IMR-90 (cell line): ENCODE measurements around the gene FAXDC2. TPM values are rescaled to one million over a fixed set of nuclear protein-coding genes. Genes with fewer than 3 reads are reported as not detected.

Experiments used
- ATAC-seq: fragments of 200-7000 bp; cut with Tn5 transposase; 2 replicates; pipeline ENCODE4 v1.9.1; 2020; ENCODE audit warnings: low read depth, mild to moderate bottlenecking, moderate library complexity
- BruUV-seq: library from RNA; stranded (reverse); fragments of 400-500 nt; replicated peaks from 2 replicates; lab custom pipeline; 2021; lab: Mats Ljungman, UMichigan
- CTCF ChIA-PET: fragments of 300-600 bp; formaldehyde crosslinking; extraction: SDS; loops from one replicate; lab custom pipeline; 2021; ENCODE audit warnings: antibody characterized with exemption; lab: Yijun Ruan, JAX
- POLR2A ChIA-PET: fragments of 300-600 bp; sonication (Branson Sonifier 250); formaldehyde crosslinking; loops from one replicate; lab custom pipeline; 2022; ENCODE audit warnings: antibody characterized with exemption; ENCODE audit not compliant: unreplicated experiment; lab: Charles Lee
- DNase-seq: peaks from one replicate; pipeline ENCODE4 v3.0.0; 2013
- H2AFZ ChIP-seq: replicated peaks from 2 replicates; pipeline ENCODE3; 2013; ENCODE audit warnings: low read length, mild to moderate bottlenecking; ENCODE audit not compliant: poor library complexity
- H2AK5ac ChIP-seq: 2 replicates; pipeline ENCODE4 v1.6.1; 2013; ENCODE audit warnings: low read depth, low read length, inconsistent platforms
- H2AK9ac ChIP-seq: replicated peaks from 2 replicates; pipeline ENCODE3; 2013; ENCODE audit warnings: mild to moderate bottlenecking, low read depth, low read length, moderate library complexity; ENCODE audit not compliant: poor library complexity
- H2BK120ac ChIP-seq: 2 replicates; pipeline ENCODE4 v1.6.1; 2013; ENCODE audit warnings: low read depth, low read length, inconsistent platforms
- H2BK15ac ChIP-seq: 3 replicates; pipeline ENCODE4 v1.6.1; 2013; ENCODE audit warnings: low read depth, low read length, inconsistent platforms
- H2BK20ac ChIP-seq: 2 replicates; pipeline ENCODE4 v1.6.1; 2013; ENCODE audit warnings: low read depth, mild to moderate bottlenecking, inconsistent platforms, low read length, moderate library complexity
- H2BK5ac ChIP-seq: 2 replicates; pipeline ENCODE4 v1.6.1; 2013; ENCODE audit warnings: mild to moderate bottlenecking, low read depth, low read length, inconsistent platforms; ENCODE audit not compliant: poor library complexity, severe bottlenecking
- H3K14ac ChIP-seq: replicated peaks from 2 replicates; pipeline ENCODE4 v1.6.1; 2013; ENCODE audit warnings: low read depth, low read length, inconsistent platforms
- H3K18ac ChIP-seq: 2 replicates; pipeline ENCODE4 v1.6.1; 2013; ENCODE audit warnings: low read depth, low read length, control low read depth
- H3K23ac ChIP-seq: 2 replicates; pipeline ENCODE4 v1.6.1; 2013; ENCODE audit warnings: low read depth, low read length, inconsistent platforms
- H3K27ac ChIP-seq: 2 replicates; pipeline ENCODE4 v1.5.1; 2013; ENCODE audit warnings: mild to moderate bottlenecking, control low read depth, low read length; ENCODE audit not compliant: insufficient read depth
- H3K27me3 ChIP-seq: 2 replicates; pipeline ENCODE4 v1.6.1; 2013; ENCODE audit warnings: low read length; ENCODE audit not compliant: control insufficient read depth, insufficient read depth
- H3K36me3 ChIP-seq: 2 replicates; pipeline ENCODE4 v1.6.1; 2013; ENCODE audit warnings: low read length, mixed read lengths; ENCODE audit not compliant: control insufficient read depth, insufficient read depth
- H3K4ac ChIP-seq: 2 replicates; pipeline ENCODE4 v1.6.1; 2013; ENCODE audit warnings: low read depth, low read length, inconsistent platforms
- H3K4me1 ChIP-seq: 2 replicates; pipeline ENCODE4 v1.6.1; 2013; ENCODE audit warnings: low read length, mixed read lengths; ENCODE audit not compliant: control insufficient read depth, insufficient read depth
- H3K4me2 ChIP-seq: 2 replicates; pipeline ENCODE4 v1.6.1; 2013; ENCODE audit warnings: low read depth, mild to moderate bottlenecking, control low read depth, low read length, moderate library complexity
- H3K4me3 ChIP-seq: 2 replicates; pipeline ENCODE4 v1.5.1; 2013; ENCODE audit warnings: low read depth, mild to moderate bottlenecking, control low read depth, low read length, moderate library complexity; ENCODE audit not compliant: insufficient read depth
- H3K56ac ChIP-seq: 2 replicates; pipeline ENCODE4 v1.6.1; 2013; ENCODE audit warnings: low read length, inconsistent platforms; ENCODE audit not compliant: insufficient read depth; ENCODE audit errors: extremely low read depth
- H3K79me1 ChIP-seq, 2 experiments: 2 replicates each; pipeline ENCODE4 v1.6.1; 2013; ENCODE audit warnings: low read length in 2 of 2, inconsistent platforms in 1 of 2, low read depth in 1 of 2
- H3K9ac ChIP-seq: 2 replicates; pipeline ENCODE4 v1.6.1; 2013; ENCODE audit warnings: low read depth, low read length, control low read depth
- H3K9me1 ChIP-seq: 2 replicates; pipeline ENCODE4 v1.6.1; 2013; ENCODE audit warnings: low read length, inconsistent platforms; ENCODE audit not compliant: insufficient read depth
- H3K9me3 ChIP-seq: 2 replicates; pipeline ENCODE4 v1.6.1; 2013; ENCODE audit warnings: low read length; ENCODE audit not compliant: control insufficient read depth, insufficient read depth
- H4K20me1 ChIP-seq: 2 replicates; pipeline ENCODE4 v1.6.1; 2013; ENCODE audit warnings: low read length, inconsistent platforms; ENCODE audit not compliant: insufficient read depth
- H4K5ac ChIP-seq: 2 replicates; pipeline ENCODE4 v1.6.1; 2013; ENCODE audit warnings: mild to moderate bottlenecking, low read depth, low read length, control low read depth
- H4K8ac ChIP-seq, 2 experiments: 2 replicates each; pipeline ENCODE4 v1.6.1; 2013; ENCODE audit warnings: low read depth in 2 of 2, low read length in 2 of 2, control low read depth in 1 of 2, inconsistent platforms in 1 of 2
- H4K91ac ChIP-seq: 2 replicates; pipeline ENCODE4 v1.6.1; 2013; ENCODE audit warnings: low read depth, low read length, inconsistent platforms; ENCODE audit not compliant: insufficient read depth
- CHD1 ChIP-seq: IDR thresholded peaks from 2 replicates; pipeline ENCODE4 v1.6.1; 2012; ENCODE audit warnings: low read depth, low read length, improper control_type of control experiment
- ELK1 ChIP-seq: fragments of 150-350 bp; IDR thresholded peaks from 2 replicates; pipeline ENCODE4 v1.6.1; 2016; ENCODE audit warnings: low read depth, mild to moderate bottlenecking, low read length, moderate library complexity, borderline replicate concordance
- MAFK ChIP-seq: IDR thresholded peaks from 2 replicates; pipeline ENCODE4 v1.6.1; 2012; ENCODE audit warnings: low read depth, low read length, improper control_type of control experiment
- MXI1 ChIP-seq: IDR thresholded peaks from 2 replicates; pipeline ENCODE4 v1.6.1; 2012; ENCODE audit warnings: low read depth, mild to moderate bottlenecking, low read length, moderate library complexity, borderline replicate concordance
- RAD21 ChIP-seq: IDR thresholded peaks from 2 replicates; pipeline ENCODE4 v1.6.1; 2012; ENCODE audit warnings: low read length, improper control_type of control experiment
- WGBS, 2 experiments: methylation state at CpG; one replicate each; pipeline versions ENCODE4 v1.1.5 to v1.1.7; 2013; ENCODE audit warnings: missing lambda C conversion rate in 2 of 2; ENCODE audit not compliant: insufficient read length in 1 of 2; ENCODE audit errors: extremely low coverage in 2 of 2; 5-methylcytosine and 5-hydroxymethylcytosine counted together
- dilution Hi-C: fragments of 300-500 bp; cut with HindIII; formaldehyde crosslinking; loops from one replicate; pipeline ENCODE4 v1.14.3; 2018; ENCODE audit warnings: low sequenced_read_pairs; ENCODE audit not compliant: unreplicated experiment
- in situ Hi-C: fragments of 300-500 bp; cut with MboI; formaldehyde crosslinking; loops from 3 replicates; pipeline ENCODE4 v1.14.3; 2019; ENCODE audit warnings: low sequenced_read_pairs, inconsistent platforms, mixed read lengths
- intact Hi-C: fragments of 100-400 bp; cut with micrococcal nuclease; formaldehyde crosslinking; loops from 2 replicates; pipeline ENCODE4 v1.10.0; 2022
- polyA plus RNA-seq, 3 experiments: library from polyadenylated mRNA; depleted of rRNA; stranded (reverse); fragments of >200 nt; gene quantifications; 2 replicates each; pipeline ENCODE4 v1.2.3, GENCODE V29; 2012; ENCODE audit warnings: low replicate concordance in 1 of 3
- total RNA-seq: library from RNA; depleted of rRNA; stranded (reverse); fragments of >200 nt; gene quantifications from 2 replicates; pipeline ENCODE4 v1.2.3, GENCODE V29; 2012

The FAXDC2 gene
- total and polyA plus RNA-seq, 2 of the 4 experiments (the other 2 are of a cell fraction), result 4.3 to 8.9 TPM

GRCh38 chr5:154898210-154898609 is 47.8 kb upstream of the FAXDC2 start:
- no peak overlapping the region for H4K8ac ChIP-seq
- ATAC-seq (no peak), DNase-seq (no peak)
- no peak for TF ChIP-seq ELK1
- TF ChIP-seq MAFK, result no peak
- TF ChIP-seq CHD1, result no peak
- TF ChIP-seq RAD21, result no peak
- no peak for TF ChIP-seq MXI1
- no TSS peak for BruUV-seq
- no peak overlapping the region for H2BK120ac ChIP-seq
- no CpG with 5 or more reads among the region's 4 CpGs for WGBS, 2 experiments
- no peaks in the 10 kb centered on the region for H3K27me3 ChIP-seq
- H4K91ac ChIP-seq, result no peak overlapping the region
- H3K9ac ChIP-seq, result no peak overlapping the region
- POLR2A ChIA-PET, result no interaction called here
- intact Hi-C loops, result no loop called here
- no peaks in the 10 kb centered on the region for H4K20me1 ChIP-seq
- no peak overlapping the region for H3K4me2 ChIP-seq
- H2AFZ ChIP-seq, result no peak overlapping the region
- H2BK20ac ChIP-seq, result no peak overlapping the region
- H3K9me3 ChIP-seq, result no peaks in the 10 kb centered on the region
- H4K5ac ChIP-seq, result no peak overlapping the region
- no peak overlapping the region for H3K14ac ChIP-seq
- H3K36me3 ChIP-seq, result peaks cover 41% of the 10 kb centered on the region
- H2AK9ac ChIP-seq, result no peak overlapping the region
- no peak overlapping the region for H3K4me3 ChIP-seq
- H3K18ac ChIP-seq, result no peak overlapping the region
- H3K79me1 ChIP-seq, result no peaks in the 10 kb centered on the region
- in situ Hi-C loops, result no loop called here
- H2BK15ac ChIP-seq, result no peak overlapping the region
- H2AK5ac ChIP-seq, result no peak overlapping the region
- dilution Hi-C loops, result no loop called here
- H3K4ac ChIP-seq, result no peak overlapping the region
- H3K23ac ChIP-seq, result no peak overlapping the region
- H3K56ac ChIP-seq, result no peak overlapping the region
- no peaks in the 10 kb centered on the region for H3K4me1 ChIP-seq
- no peak overlapping the region for H2BK5ac ChIP-seq
- H3K9me1 ChIP-seq, result no peaks in the 10 kb centered on the region
- CTCF ChIA-PET, result interaction anchor here (0.6 kb wide), 1 partner anchor 188 kb away, joined by 4 read pairs; no protein-coding TSS in a partner anchor
- no peak overlapping the region for H3K27ac ChIP-seq
